GM21528 (cell line): ENCODE data around the gene TXNRD2.

Experiments used
- ATAC-seq: cut with Tn5 transposase; IDR thresholded peaks from one replicate; pipeline ENCODE4 v1.9.1; 2021; ENCODE audit warnings: mild to moderate bottlenecking, moderate library complexity; ENCODE audit not compliant: unreplicated experiment, low FRiP score

The TXNRD2 gene

DNA sequence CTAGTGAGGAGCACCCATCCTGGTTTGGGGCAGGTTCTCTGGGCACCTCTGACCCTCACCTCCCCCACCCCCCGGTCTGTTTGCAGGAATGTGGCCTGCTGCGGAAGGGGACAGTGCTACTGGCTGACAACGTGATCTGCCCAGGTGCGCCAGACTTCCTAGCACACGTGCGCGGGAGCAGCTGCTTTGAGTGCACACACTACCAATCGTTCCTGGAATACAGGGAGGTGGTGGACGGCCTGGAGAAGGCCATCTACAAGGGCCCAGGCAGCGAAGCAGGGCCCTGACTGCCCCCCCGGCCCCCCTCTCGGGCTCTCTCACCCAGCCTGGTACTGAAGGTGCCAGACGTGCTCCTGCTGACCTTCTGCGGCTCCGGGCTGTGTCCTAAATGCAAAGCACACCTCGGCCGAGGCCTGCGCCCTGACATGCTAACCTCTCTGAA lies 26.9 kb upstream of the TXNRD2 start:
- no peak for ATAC-seq

GRCh38 chr22:19967850-19968449 lies 26.3 kb upstream of the TXNRD2 start:
- no peak for ATAC-seq

GRCh38 chr22:19966908-19967750 lies 25.5 kb upstream of the TXNRD2 start:
- no peak for ATAC-seq

- ATAC-seq: no peak
Measured at GRCh38 chr22:19965771-19966709, 24.4 kb upstream of the TXNRD2 start.

- ATAC-seq: no peak
Measured at GRCh38 chr22:19964701-19965386, 23.2 kb upstream of the TXNRD2 start.

- ATAC-seq: no peak
Measured at GRCh38 chr22:19963863-19964642, 22.4 kb upstream of the TXNRD2 start.

- ATAC-seq: no peak
Measured at GRCh38 chr22:19962909-19963806, 21.5 kb upstream of the TXNRD2 start.

DNA sequence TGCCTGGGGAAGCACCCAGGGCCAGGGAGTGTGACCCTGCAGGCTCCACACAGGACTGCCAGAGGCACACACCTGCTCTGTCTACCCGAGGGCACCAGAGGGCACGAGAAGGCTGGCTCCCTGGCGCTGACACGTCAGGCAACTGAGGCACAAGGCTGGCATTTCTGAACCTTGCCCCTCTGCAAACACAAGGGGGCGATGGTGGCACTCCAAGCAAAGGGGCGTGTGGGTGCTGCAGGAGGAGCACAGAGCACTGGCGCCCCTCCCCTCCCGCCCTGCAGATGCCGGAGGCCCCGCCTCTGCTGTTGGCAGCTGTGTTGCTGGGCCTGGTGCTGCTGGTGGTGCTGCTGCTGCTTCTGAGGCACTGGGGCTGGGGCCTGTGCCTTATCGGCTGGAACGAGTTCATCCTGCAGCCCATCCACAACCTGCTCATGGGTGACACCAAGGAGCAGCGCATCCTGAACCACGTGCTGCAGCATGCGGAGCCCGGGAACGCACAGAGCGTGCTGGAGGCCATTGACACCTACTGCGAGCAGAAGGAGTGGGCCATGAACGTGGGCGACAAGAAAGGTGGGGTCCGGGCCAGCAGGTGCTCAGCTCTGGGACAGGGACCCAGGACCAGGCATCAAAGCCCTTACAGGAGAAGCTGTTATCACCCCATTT lies 20.8 kb upstream of the TXNRD2 start:
- ATAC-seq: no peak

GRCh38 chr22:19961868-19962245 lies 20.2 kb upstream of the TXNRD2 start:
- ATAC-seq: no peak

DNA sequence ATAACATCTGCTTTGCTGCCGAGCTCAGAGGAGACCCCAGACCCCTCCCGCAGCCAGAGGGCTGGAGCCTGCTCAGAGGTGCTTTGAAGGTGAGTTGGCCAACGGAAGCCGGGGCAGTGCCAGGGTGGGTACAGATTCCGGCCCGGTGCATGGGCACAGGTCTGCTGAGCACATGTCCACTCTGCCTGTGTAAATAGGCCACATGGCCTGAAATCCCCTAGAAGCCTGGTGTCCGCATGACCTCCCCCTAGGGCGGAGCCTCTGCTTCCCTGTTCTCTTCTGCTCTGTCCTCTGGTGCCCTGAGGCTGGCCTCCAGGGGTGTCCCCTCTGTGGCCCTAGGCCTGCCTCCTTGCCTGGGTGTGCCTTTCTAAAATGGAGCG lies 19.6 kb upstream of the TXNRD2 start:
- ATAC-seq: no peak

DNA sequence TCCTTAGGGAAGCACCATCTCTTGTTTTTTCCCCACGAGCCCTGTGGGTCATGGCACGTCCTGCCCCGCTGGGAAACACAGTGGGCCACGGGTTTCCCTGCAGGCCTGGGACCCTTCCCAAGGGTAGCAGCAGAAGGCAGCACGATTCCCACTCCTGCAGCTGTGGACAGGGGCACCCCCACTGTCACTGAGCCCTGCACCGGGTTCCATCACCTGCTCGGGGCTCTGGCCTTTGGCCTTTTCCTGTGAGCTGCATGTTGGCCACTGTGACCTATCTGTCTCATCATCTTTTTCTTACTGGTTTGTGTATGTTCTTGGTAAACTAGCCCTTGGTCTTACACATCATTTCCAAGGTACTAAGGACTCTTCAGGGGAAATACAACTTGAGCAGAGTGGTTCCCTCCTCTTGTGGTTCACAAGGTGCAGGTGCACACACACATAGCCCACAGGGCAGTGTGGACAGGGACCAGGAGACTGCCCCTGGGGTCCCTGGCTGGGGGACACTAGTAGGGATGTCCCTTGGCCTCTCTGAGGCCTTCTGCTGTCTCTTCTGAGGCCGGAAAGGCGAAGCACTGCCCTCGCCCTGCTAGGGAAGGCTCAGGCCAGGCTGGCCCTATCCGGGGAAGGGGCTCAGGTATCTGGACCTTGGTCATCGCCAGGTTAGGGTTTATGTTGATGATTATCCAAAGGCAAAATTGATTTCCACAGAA lies 19.0 kb upstream of the TXNRD2 start:
- ATAC-seq: no peak

DNA sequence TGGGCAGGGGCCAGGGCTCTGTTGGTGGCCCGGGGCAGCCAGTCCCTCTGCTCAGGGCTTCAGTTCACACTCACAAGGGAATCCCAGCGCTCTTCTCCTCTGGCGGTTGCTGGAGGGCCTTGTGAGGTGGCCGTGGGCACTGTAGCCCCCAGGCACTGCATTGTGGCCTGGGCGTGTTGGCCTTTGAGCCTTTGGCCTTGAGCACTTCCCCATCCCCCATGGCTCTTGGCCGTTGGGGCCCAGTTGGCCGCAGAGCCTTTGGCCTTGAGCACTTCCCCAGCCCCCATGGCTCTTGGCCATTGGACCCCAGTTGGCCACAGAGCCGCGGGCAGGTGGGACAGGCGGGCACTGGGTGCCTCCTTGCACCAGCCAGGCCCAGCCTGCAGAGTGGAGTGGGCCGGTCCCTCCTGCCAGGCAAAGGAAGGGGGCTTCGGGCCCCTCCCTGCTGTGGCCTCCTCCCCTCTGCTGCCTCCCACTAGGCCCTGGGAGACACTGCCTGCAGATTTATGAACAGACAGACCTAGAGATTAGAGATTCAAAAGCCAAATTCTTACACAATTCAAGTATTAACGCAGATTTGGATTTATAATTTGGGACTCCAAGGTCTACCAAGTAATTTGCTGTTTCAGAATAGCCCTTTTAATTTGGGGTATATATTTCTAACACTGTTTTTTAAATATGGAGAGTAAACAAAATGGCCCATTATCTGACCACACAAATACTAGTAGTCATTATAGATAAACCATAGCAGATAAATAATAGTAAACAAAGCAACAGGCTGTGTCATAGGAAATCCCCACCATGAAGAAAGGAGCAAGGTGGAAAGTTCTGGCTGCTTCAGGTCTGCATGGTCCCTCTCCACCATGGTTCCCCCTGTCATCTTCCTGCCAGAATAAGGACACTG lies 18.2 kb upstream of the TXNRD2 start:
- ATAC-seq: no peak

GRCh38 chr22:19959043-19959586 lies 17.5 kb upstream of the TXNRD2 start:
- ATAC-seq: no peak

- ATAC-seq: no peak
Measured at GRCh38 chr22:19958083-19959042, 16.7 kb upstream of the TXNRD2 start.

DNA sequence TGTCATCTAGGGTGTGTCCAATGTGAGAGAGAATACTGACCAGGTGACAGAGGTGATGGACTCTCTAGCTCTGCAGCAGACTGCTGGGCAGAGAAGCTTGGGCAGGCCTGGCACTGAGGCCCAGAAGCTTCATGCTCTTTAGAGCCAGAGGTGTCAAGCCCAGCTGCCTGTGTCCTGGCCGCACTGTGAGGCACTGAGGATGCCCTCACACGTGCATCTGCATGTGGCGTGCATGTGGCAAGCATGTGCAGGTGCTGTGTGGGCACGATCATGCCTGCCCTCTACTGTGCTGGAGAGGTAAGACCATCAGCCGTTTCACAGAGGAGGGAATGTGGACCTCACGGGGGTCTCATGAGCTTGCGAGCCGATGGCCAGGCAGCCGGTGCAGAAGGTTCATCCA lies 15.8 kb upstream of the TXNRD2 start:
- ATAC-seq: no peak
